GM12878 (cell line): ENCODE data around the gene TBX15. TPM values are rescaled to one million over a fixed set of nuclear protein-coding genes. Genes with fewer than 3 reads are reported as not detected.

Source experiments
- ATAC-seq: fragments of 200-7000 bp; cut with Tn5 transposase; 3 replicates; pipeline ENCODE4 v1.9.1; 2020; ENCODE audit warnings: mild to moderate bottlenecking, moderate library complexity
- BruUV-seq: library from RNA; stranded (reverse); fragments of 400-500 nt; replicated peaks from 2 replicates; lab custom pipeline; 2021; lab: Mats Ljungman, UMichigan
- CTCF ChIA-PET: fragments of 300-600 bp; sonication (Branson Sonifier 250); formaldehyde crosslinking; extraction: SDS; loops from one replicate; lab custom pipeline; 2021; ENCODE audit warnings: inconsistent platforms; lab: Yijun Ruan, JAX
- POLR2A ChIA-PET: fragments of 350-600 bp; formaldehyde crosslinking; extraction: SDS; loops from one replicate; lab custom pipeline; 2021; ENCODE audit warnings: inconsistent platforms; lab: Charles Lee
- RAD21 ChIA-PET: fragments of 300-600 bp; sonication (Branson Sonifier 250); formaldehyde crosslinking; loops from one replicate; lab custom pipeline; 2023; ENCODE audit warnings: antibody characterized with exemption; ENCODE audit not compliant: unreplicated experiment; lab: Charles Lee
- SMC1A ChIA-PET: fragments of 300-600 bp; sonication (Branson Sonifier 250); formaldehyde crosslinking; loops from one replicate; lab custom pipeline; 2023; ENCODE audit not compliant: unreplicated experiment, uncharacterized antibody; lab: Charles Lee
- DNase-seq: peaks from one replicate; pipeline ENCODE4 v3.0.0-alpha.2; 2011; ENCODE audit warnings: low read depth, low spot score
- FAIRE-seq: peaks from 3 replicates; lab custom pipeline; 2011; peaks lifted over from hg19 to GRCh38; lab: Jason Lieb, UNC
- H2AFZ ChIP-seq: 2 replicates; pipeline ENCODE4 v1.6.0; 2011; ENCODE audit warnings: low read depth, low read length, control low read depth; ENCODE audit not compliant: control insufficient read depth
- H3K27ac ChIP-seq: 2 replicates; pipeline ENCODE4 v1.5.1; 2011; ENCODE audit warnings: control low read depth; ENCODE audit not compliant: control insufficient read depth, insufficient read depth
- H3K27me3 ChIP-seq, 2 experiments: replicated peaks in 1 of 2; 2 replicates each; pipeline versions ENCODE4 v1.6.0 to v1.6.1; 2011; ENCODE audit warnings: low read length in 1 of 2; ENCODE audit not compliant: control insufficient read depth in 2 of 2, insufficient read depth in 2 of 2
- H3K36me3 ChIP-seq, 2 experiments: 2 replicates each; pipeline ENCODE4 v1.5.1; 2011; ENCODE audit warnings: low read length in 1 of 2; ENCODE audit not compliant: control insufficient read depth in 2 of 2, insufficient read depth in 2 of 2
- H3K4me1 ChIP-seq: 2 replicates; pipeline ENCODE4 v1.6.1; 2011; ENCODE audit warnings: mild to moderate bottlenecking, low read length, moderate library complexity, mixed read lengths; ENCODE audit not compliant: control insufficient read depth, insufficient read depth
- H3K4me2 ChIP-seq: 2 replicates; pipeline ENCODE4 v1.6.0; 2011; ENCODE audit warnings: control low read depth; ENCODE audit not compliant: control insufficient read depth, insufficient read depth
- H3K4me3 ChIP-seq: fragments of 200-600 bp; sonication (generic); 2 replicates; pipeline ENCODE4 v1.5.1; 2016
- H3K79me2 ChIP-seq: 2 replicates; pipeline ENCODE4 v1.6.0; 2011; ENCODE audit warnings: low read length; ENCODE audit not compliant: control insufficient read depth, insufficient read depth
- H3K9ac ChIP-seq: 2 replicates; pipeline ENCODE4 v1.8.0; 2011; ENCODE audit warnings: low read length, control low read depth, mixed read lengths; ENCODE audit not compliant: control insufficient read depth, insufficient read depth
- H3K9me3 ChIP-seq: replicated peaks from 3 replicates; pipeline ENCODE4 v1.5.1; 2011; ENCODE audit warnings: mild to moderate bottlenecking, low read length; ENCODE audit not compliant: control insufficient read depth, insufficient read depth
- H4K20me1 ChIP-seq: 2 replicates; pipeline ENCODE4 v1.6.0; 2011; ENCODE audit not compliant: control insufficient read depth, insufficient read depth
- FOS ChIP-seq: IDR thresholded peaks from 3 replicates; pipeline ENCODE4 v1.6.1; 2011; ENCODE audit warnings: borderline replicate concordance; ENCODE audit not compliant: insufficient read length; ENCODE audit errors: extremely low read depth
- RCOR1 ChIP-seq: conservative IDR thresholded peaks from 2 replicates; pipeline ENCODE4 v1.6.1; 2012; ENCODE audit warnings: low read depth, low read length, improper control_type of control experiment
- SMARCA5 ChIP-seq: fragments of 450-650 bp; IDR thresholded peaks from 2 replicates; pipeline ENCODE4 v1.6.1; 2017; ENCODE audit warnings: mild to moderate bottlenecking
- ZNF592 ChIP-seq: fragments of 450-650 bp; IDR thresholded peaks from 2 replicates; pipeline ENCODE4 v1.6.1; 2017; ENCODE audit warnings: mild to moderate bottlenecking, moderate library complexity
- WGBS: methylation state at CpG from one replicate; pipeline ENCODE4 v1.1.6; 2016; ENCODE audit warnings: low lambda C conversion rate; ENCODE audit not compliant: insufficient replicate concordance, insufficient coverage; ENCODE audit errors: missing lambda C conversion rate; 5-methylcytosine and 5-hydroxymethylcytosine counted together
- in situ Hi-C: fragments of 300-500 bp; cut with MboI; formaldehyde crosslinking; loops from 9 replicates; pipeline ENCODE4 v1.14.3; 2018; ENCODE audit warnings: mixed read lengths
- intact Hi-C: fragments of 100-400 bp; cut with micrococcal nuclease; formaldehyde crosslinking; loops from one replicate; pipeline ENCODE4 v1.14.2; 2022; ENCODE audit not compliant: unreplicated experiment
- polyA plus RNA-seq, 11 experiments: library from polyadenylated mRNA; depleted of rRNA in 4 of 11; unstranded in 6 of 11; stranded (reverse) in 5 of 11; fragments of >200 nt; fragmentation: Nextera tagmentation in 4 of 11; fragmentation: Illumina TruSeq in 1 of 11; extraction: Ambion mirVana in 4 of 11; extraction: Trizol in 1 of 11; gene quantifications; 1 replicate in 1 of 11; 2 replicates in 10 of 11; pipeline versions ENCODE4 v1.2.1 to v1.2.3, GENCODE V29; 2011 to 2016; ENCODE audit warnings: inconsistent platforms in 2 of 11, missing spikeins in 2 of 11, low read depth in 1 of 11
- total RNA-seq, 4 experiments: library from RNA; depleted of rRNA in 3 of 4; stranded (reverse); fragments of >200 nt in 3 of 4; fragmentation: Illumina TruSeq in 1 of 4; extraction: Trizol in 1 of 4; gene quantifications; 2 replicates each; pipeline versions ENCODE4 v1.2.1 to v1.2.3, GENCODE V29; 2013 to 2021
- TF ChIP-seq, protein P1 (sequence below), 3 experiments: IDR thresholded peaks in 2 of 3; conservative IDR thresholded peaks in 1 of 3; 2 replicates each; pipeline ENCODE4 v1.5.1; 2011; ENCODE audit warnings: low read depth in 3 of 3, low read length in 3 of 3, mild to moderate bottlenecking in 3 of 3, control low read depth in 2 of 3, moderate library complexity in 2 of 3, inconsistent platforms in 1 of 3, mixed read lengths in 1 of 3; ENCODE audit not compliant: control insufficient read depth in 2 of 3, insufficient read depth in 1 of 3; ENCODE audit errors: extremely low read depth in 1 of 3

Gene TBX15
- total and polyA plus RNA-seq, 10 of the 15 experiments (the other 5 are each of a cell fraction or from before 2014, with no cell fraction given) = 0.64 to 9.4 (median 0.99) TPM

DNA sequence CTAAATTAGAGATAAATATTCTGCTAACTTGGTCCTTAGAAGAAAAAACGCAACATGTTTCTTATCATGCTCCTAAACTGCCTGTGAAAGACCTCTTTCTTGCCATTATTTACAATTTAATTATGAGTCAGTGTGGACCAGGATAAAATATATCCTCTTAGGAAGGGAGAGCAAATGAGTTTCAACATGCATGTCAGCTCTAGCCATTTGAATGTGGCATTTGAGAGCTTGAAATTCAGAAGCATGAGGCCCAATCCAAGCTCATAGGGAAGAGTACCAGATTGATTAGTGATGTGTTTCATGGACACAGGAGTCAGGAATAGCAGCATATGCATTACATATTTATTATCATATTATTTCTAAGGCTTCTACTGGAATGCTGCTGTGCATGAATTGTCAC lies 39.3 kb downstream of the TBX15 start:
- Histone ChIP-seq H3K36me3 (no peaks in the 10 kb centered on the region), H2AFZ (no peak overlapping the region), H4K20me1 (no peaks in the 10 kb centered on the region), H3K27me3 (no peaks in the 10 kb centered on the region), H3K4me2 (no peak overlapping the region), H3K4me3 (no peak overlapping the region), H3K4me1 (no peaks in the 10 kb centered on the region), H3K9me3 (no peaks in the 10 kb centered on the region), H3K27ac (no peak overlapping the region), H3K79me2 (no peaks in the 10 kb centered on the region), H3K9ac (no peak overlapping the region)
- TF ChIP-seq FOS (no peak), RCOR1 (no peak), SMARCA5 (no peak), ZNF592 (no peak)
- TF ChIP-seq, protein P1, sequence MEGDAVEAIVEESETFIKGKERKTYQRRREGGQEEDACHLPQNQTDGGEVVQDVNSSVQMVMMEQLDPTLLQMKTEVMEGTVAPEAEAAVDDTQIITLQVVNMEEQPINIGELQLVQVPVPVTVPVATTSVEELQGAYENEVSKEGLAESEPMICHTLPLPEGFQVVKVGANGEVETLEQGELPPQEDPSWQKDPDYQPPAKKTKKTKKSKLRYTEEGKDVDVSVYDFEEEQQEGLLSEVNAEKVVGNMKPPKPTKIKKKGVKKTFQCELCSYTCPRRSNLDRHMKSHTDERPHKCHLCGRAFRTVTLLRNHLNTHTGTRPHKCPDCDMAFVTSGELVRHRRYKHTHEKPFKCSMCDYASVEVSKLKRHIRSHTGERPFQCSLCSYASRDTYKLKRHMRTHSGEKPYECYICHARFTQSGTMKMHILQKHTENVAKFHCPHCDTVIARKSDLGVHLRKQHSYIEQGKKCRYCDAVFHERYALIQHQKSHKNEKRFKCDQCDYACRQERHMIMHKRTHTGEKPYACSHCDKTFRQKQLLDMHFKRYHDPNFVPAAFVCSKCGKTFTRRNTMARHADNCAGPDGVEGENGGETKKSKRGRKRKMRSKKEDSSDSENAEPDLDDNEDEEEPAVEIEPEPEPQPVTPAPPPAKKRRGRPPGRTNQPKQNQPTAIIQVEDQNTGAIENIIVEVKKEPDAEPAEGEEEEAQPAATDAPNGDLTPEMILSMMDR (IDR thresholded peaks at IDR 0.05 in 2 of 3, conservative IDR thresholded peaks at IDR 0.05 in 1 of 3; ENCODE audit: control insufficient read depth in 2 of 3, extremely low read depth in 1 of 3, insufficient read depth in 1 of 3, low read depth in 3 of 3, low read length in 3 of 3) = no peak
- DNase-seq (no peak), FAIRE-seq (no peak), ATAC-seq (no peak)
- intact Hi-C loops (no loop called here), in situ Hi-C loops (no loop called here)
- ChIA-PET RAD21 (no interaction called here), SMC1A (interaction anchor here (1.0 kb wide), 1 partner anchor 11 kb away, joined by 3 read pairs; no protein-coding TSS in a partner anchor), CTCF (interaction anchor here (1.0 kb wide), 1 partner anchor 327 kb away, joined by 3 read pairs; no protein-coding TSS in a partner anchor), POLR2A (no interaction called here)
- no TSS peak for BruUV-seq
- 38% methylated on average over 1 of the region's 1 CpG for WGBS
